Cardiac fibroblast (primary cell): ENCODE results near the gene HOXB1.

Source experiments
- DNase-seq, 2 donors: peaks; one replicate each; pipeline versions ENCODE4 v3.0.0 to v3.0.0-alpha.2; 2010; ENCODE audit warnings: low read depth in 2 of 2
- H3K4me3 ChIP-seq, 2 donors: replicated peaks in 1 of 2; 1 replicate in 1 of 2; 2 replicates in 1 of 2; pipeline ENCODE4 v1.5.1; 2011; ENCODE audit warnings: low read depth in 2 of 2, low read length in 2 of 2, mild to moderate bottlenecking in 2 of 2, moderate library complexity in 1 of 2
- TF ChIP-seq, protein P1 (sequence below): IDR thresholded peaks from one replicate; pipeline ENCODE4 v1.5.1; 2011; ENCODE audit warnings: low read depth, mild to moderate bottlenecking, low read length, inconsistent platforms

Gene HOXB1

DNA sequence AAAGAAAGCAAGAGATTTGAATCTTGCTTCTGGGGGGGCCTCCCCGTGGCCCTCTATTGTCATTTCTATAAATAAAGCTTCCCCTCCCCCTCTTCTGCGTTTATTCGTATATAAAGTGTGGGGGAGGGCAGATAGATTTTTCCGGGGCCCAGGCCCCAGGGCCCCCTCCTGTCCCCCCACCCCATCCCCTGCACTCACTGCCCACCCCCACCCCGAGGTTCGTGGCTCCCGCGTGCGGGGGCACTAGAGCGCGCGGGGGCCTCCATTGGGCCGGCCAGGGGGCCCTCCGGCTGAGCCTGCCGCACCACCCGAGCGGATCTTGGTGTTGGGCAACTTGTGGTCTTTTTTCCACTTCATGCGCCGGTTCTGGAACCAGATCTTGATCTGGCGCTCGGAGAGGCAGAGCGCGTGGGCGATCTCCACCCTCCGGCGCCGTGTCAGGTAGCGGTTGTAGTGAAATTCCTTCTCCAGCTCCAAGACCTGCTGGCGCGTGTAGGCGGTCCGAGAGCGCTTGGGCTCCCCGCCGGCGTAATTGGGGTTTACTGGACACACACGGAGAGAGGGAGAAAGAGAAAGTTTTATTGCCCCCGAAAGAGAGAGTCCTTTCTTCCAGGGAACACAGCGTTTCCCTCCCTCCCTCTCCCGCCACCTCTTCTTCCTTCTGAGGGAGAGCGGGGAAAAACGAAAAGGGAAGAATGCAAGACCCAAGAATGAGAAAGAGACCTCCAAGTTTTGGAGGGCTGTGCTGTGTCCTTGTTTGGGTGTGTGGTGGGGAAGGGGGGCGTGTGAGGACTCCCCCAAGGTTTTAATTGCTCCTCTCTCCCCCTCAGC lies 45.9 kb upstream of the HOXB1 start:
- peak in 1 of 2 donors; percentile 40 for DNase-seq
- H3K4me3 ChIP-seq, result peak overlapping the region; percentile 25 to 57
- TF ChIP-seq, protein P1, sequence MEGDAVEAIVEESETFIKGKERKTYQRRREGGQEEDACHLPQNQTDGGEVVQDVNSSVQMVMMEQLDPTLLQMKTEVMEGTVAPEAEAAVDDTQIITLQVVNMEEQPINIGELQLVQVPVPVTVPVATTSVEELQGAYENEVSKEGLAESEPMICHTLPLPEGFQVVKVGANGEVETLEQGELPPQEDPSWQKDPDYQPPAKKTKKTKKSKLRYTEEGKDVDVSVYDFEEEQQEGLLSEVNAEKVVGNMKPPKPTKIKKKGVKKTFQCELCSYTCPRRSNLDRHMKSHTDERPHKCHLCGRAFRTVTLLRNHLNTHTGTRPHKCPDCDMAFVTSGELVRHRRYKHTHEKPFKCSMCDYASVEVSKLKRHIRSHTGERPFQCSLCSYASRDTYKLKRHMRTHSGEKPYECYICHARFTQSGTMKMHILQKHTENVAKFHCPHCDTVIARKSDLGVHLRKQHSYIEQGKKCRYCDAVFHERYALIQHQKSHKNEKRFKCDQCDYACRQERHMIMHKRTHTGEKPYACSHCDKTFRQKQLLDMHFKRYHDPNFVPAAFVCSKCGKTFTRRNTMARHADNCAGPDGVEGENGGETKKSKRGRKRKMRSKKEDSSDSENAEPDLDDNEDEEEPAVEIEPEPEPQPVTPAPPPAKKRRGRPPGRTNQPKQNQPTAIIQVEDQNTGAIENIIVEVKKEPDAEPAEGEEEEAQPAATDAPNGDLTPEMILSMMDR, result no peak

DNA sequence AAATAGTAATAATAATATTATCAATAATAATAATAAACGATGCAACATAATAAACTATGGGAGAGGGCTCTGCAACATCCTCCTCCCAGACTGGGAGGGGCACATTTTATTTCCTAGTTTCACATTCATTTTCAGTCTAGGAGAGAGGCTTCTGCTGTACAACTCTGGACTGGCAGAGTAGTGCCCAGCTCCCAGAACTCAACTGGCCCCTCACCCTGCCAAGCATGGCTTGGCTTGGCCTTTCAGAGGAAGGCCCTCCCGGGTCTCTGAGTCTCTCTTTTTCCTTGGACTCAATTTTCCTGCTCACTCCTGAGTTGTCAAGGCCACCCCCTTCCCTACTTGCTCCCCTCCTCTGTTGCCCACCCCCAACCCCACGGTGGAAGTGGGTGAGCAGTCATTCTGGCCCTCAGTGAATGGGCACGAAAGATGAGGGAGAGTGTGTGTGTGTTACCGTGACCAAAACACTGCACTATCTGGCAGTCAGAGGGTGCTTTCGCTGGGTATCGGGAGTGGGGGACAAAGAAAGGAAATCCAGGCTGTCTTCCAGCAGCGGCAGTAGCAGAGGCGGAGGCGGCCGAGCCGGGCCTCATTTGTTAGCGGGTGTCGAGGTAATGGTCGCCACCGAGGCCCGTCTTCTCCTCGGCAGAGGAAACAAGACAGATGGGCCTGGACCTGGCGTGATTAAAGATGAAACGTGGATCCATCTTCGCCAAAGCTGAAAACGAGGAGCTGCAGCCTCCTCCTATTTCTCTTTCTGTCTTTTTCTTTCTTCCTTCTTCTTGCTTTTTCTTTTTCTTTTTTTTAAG lies 45.1 kb upstream of the HOXB1 start:
- no peak for DNase-seq
- TF ChIP-seq, protein P1, result no peak
- H3K4me3 ChIP-seq, result no peak overlapping the region

DNA sequence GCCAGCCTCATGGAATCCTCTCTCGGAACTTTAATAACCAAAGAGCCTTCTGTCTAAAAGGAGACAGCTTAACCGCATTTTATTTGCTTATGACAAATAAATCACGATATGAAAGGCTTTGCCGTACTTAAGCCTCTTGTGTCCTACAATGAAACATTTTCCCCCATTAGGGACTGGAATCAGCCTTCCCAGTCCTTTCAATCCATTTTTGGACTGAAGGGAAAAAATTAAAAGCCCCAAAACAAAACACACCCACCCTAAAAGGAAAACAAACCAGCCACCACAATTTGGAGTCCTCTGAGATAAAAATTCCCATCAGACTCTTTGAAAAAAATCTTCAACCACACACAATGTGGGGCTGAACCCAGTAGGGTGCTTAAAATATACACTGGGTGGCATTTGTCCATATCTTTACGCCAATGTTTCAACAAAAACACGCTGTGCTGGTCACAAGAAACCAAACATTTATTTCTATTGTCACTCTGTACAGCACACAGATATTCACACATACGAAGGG lies 44.3 kb upstream of the HOXB1 start:
- no peak overlapping the region for H3K4me3 ChIP-seq
- DNase-seq, result no peak

DNA sequence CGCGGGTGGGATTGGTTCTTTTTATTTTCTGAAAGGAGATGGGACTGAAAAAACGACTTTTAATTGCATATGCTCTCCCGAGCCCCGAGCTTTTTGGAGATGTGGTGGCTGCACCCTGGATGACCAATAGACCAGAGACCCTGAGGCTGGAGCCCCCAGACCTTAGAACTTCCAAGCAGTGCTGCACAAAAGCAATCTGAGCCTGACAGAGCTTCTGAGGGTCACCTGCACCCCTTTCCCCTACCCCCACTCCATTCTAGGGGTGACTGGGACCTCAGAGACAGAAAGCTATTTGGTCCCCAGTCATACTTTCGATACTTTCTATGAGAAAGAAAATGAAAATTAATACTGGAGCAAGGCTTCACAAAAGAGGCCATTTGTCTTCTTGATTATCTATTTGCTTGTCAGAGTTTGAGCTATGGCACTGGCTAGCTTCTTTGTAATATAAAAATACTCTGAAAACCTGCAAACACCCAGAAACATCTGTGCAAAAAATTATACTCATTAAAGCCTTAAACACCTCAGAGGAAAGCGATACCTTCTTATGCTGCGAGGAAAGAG lies 43.8 kb upstream of the HOXB1 start:
- TF ChIP-seq, protein P1, result no peak
- DNase-seq, result no peak
- H3K4me3 ChIP-seq, result no peak overlapping the region

More for the DNA sequence above, 44.3 kb upstream of the HOXB1 start:
- TF ChIP-seq, protein P1, result no peak

DNA sequence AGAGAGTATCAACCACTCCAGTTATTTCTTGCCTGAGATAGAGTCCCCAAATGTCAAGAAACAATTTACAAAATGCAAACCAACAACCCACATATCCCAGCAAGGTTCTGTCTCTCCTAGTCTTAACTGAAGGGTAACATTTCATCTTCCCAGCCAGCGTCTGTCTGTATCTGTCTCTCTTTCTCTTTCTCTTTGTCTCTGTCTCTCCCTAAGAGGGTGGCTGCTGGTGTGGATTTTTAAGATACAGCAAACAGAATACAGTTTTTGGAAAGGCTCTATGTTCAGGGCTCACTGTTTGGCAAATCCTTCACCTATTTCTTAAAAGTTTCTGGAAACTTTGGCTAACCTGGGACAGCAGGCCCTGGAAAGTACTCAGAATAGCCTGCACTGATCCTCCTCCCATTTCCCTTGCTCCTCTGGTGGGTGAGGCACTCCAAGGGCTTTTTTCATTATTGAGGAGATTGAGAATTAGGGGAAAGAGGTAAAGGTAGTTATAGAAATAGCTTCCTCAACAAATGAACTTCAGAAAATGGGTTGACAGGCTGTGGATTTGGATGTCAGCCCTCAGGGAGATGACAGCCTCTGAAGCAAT lies 41.1 kb upstream of the HOXB1 start:
- no peak for DNase-seq
- TF ChIP-seq, protein P1, result no peak
- no peak overlapping the region for H3K4me3 ChIP-seq

DNA sequence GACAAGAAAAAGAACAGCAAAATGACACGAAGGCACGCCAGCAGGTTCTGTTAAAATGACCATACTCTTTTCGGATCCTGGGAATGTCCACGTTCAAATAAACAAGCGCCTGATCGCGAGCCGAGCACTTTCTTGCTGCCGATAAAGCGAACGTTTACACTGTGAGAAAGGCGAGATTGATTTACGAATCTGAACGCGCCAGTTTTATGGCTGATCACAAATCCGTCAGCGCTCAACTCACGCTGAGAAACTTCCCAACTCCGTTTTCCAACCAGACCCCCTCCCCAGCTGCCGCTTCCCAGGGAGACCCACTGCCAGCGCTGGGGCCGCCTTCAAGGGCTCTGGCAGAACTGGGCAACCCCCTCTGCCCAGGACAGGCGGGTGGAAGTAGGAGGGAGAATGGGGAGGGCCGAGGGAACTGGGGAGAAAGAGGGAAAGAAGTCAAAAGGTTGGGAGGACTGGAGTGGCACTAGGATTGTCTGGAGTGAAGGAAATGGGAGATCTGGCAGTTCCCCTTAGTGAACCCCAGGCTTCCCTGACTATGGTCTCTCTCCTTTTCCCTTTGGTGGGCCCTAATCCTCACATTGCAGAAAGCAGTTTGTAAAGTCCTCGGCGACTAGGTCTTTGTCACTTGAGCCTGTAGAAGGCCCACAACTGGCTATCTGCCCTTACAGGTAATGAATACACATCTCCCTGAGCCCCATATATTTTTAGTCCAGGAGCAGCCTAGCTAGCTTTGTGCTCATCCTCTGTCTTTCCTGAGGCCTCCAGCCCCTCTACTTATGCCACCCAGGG lies 40.4 kb upstream of the HOXB1 start:
- DNase-seq, result no peak
- TF ChIP-seq, protein P1, result no peak
- no peak overlapping the region for H3K4me3 ChIP-seq
